GM18505 (cell line): ENCODE data around the gene SYNE1.
"Not testable (repeated sequence)": the region's sequence is repeated elsewhere in the genome, so short reads cannot be mapped to it uniquely, and the experiment has no call there.

Experiments used
- ATAC-seq: cut with Tn5 transposase; IDR thresholded peaks from one replicate; pipeline ENCODE4 v1.9.1; 2021; ENCODE audit not compliant: unreplicated experiment
- POLR2A ChIP-seq: IDR thresholded peaks from 4 replicates; pipeline ENCODE4 v1.6.1; 2011; ENCODE audit warnings: borderline replicate concordance; ENCODE audit not compliant: insufficient read depth, insufficient read length; ENCODE audit errors: extremely low read depth

Gene SYNE1

GRCh38 chr6:152353440-152353839 lies 283.7 kb downstream of the SYNE1 start:
- TF ChIP-seq POLR2A, result no peak
- ATAC-seq, result no peak

- no peak for ATAC-seq
- no peak for TF ChIP-seq POLR2A
These were observed 285.4 kb downstream of the SYNE1 start for GRCh38 chr6:152351742-152352141.

- ATAC-seq, result no peak
- no peak for TF ChIP-seq POLR2A
These were observed 286.1 kb downstream of the SYNE1 start for GRCh38 chr6:152351110-152351509.

GRCh38 chr6:152348116-152348515 lies 289.0 kb downstream of the SYNE1 start:
- no peak for TF ChIP-seq POLR2A
- no peak for ATAC-seq

- no peak for TF ChIP-seq POLR2A
- ATAC-seq, result no peak
These were observed 293.3 kb downstream of the SYNE1 start for GRCh38 chr6:152343735-152344360.

GRCh38 chr6:152341596-152341995 lies 295.6 kb downstream of the SYNE1 start:
- no peak for TF ChIP-seq POLR2A
- ATAC-seq, result no peak

GRCh38 chr6:152338335-152339125 lies 298.6 kb downstream of the SYNE1 start:
- peak; percentile 92 for ATAC-seq
- TF ChIP-seq POLR2A, result no peak

GRCh38 chr6:152334555-152334954 lies 302.6 kb downstream of the SYNE1 start:
- no peak for ATAC-seq
- no peak for TF ChIP-seq POLR2A

GRCh38 chr6:152330961-152331360 lies 306.2 kb downstream of the SYNE1 start:
- ATAC-seq, result no peak
- TF ChIP-seq POLR2A, result no peak

- TF ChIP-seq POLR2A, result no peak
- ATAC-seq, result no peak
These were observed 307.3 kb downstream of the SYNE1 start for GRCh38 chr6:152329638-152330448.

- not testable (repeated sequence) for ATAC-seq
These were observed 309.0 kb downstream of the SYNE1 start for GRCh38 chr6:152328200-152328599.

GRCh38 chr6:152323376-152323775 lies 313.8 kb downstream of the SYNE1 start:
- no peak for ATAC-seq
- TF ChIP-seq POLR2A, result no peak

GRCh38 chr6:152318278-152318677 lies 318.9 kb downstream of the SYNE1 start:
- no peak for ATAC-seq
- no peak for TF ChIP-seq POLR2A
